Muscle layer of duodenum (tissue), 2 donors: Measurements from ENCODE around the gene VPS35L.

Experiments
- H3K27ac ChIP-seq: one replicate; pipeline ENCODE4 v1.7.0; 2013; ENCODE audit warnings: mild to moderate bottlenecking, low read length
- H3K27me3 ChIP-seq: one replicate; pipeline ENCODE4 v1.7.0; 2013; ENCODE audit warnings: low read depth, mild to moderate bottlenecking, control low read depth, low read length
- H3K36me3 ChIP-seq, 2 donors: one replicate each; pipeline ENCODE4 v1.7.0; 2013; ENCODE audit warnings: low read length in 2 of 2, control low read depth in 1 of 2, mild to moderate bottlenecking in 1 of 2; ENCODE audit not compliant: insufficient read depth in 2 of 2, control insufficient read depth in 1 of 2
- H3K4me1 ChIP-seq, 2 donors: one replicate each; pipeline ENCODE4 v1.7.0; 2013; ENCODE audit warnings: low read length in 2 of 2, mild to moderate bottlenecking in 2 of 2, control low read depth in 1 of 2, moderate library complexity in 1 of 2; ENCODE audit not compliant: insufficient read depth in 2 of 2, control insufficient read depth in 1 of 2
- H3K4me3 ChIP-seq, 2 donors: one replicate each; pipeline ENCODE4 v1.7.0; 2013; ENCODE audit warnings: low read length in 2 of 2, low read depth in 1 of 2, mild to moderate bottlenecking in 1 of 2
- H3K9me3 ChIP-seq, 2 donors: one replicate each; pipeline ENCODE4 v1.7.0; 2013; ENCODE audit warnings: low read length in 2 of 2, control low read depth in 1 of 2, mild to moderate bottlenecking in 1 of 2; ENCODE audit not compliant: control insufficient read depth in 1 of 2
- donor health status: healthy.

The VPS35L gene

GRCh38 chr16:19555186-19555937 lies at the start of gene VPS35L:
VPS35L (plus strand) TSS chr16:19555703; CDS start chr16:19555730, 27 bp downstream.
- Histone ChIP-seq H3K9me3 (no peaks in the 10 kb centered on the region), H3K4me1 (peaks cover 0 to 9% of the 10 kb centered on the region in 2 donors), H3K4me3 (peak within 1 kb of the TSS; percentile 72 to 83), H3K36me3 (peaks cover 0 to 11% of the 10 kb centered on the region in 2 donors), H3K27me3 (no peaks in the 10 kb centered on the region), H3K27ac (peak within 1 kb of the TSS; percentile 95)

DNA sequence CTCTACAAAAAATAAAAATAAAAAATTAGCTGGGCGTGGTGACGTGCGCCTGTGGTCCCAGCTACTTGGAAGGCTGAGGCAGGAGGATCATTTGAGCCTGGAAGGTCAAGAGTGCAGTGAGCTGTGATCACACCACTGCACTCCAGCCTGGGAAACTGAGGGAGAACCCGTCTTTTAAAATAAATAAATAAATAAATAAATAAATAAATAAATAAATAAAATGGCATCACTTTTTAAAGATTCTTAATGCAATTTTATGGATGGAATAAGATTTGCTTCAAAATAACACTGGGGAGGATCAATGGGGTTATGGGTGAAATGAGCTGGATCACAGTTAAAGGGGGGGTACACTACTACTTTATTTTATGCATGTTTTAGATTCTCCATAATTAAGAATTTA lies 48.5 kb upstream of the VPS35L start:
- Histone ChIP-seq H3K27me3 (no peaks in the 10 kb centered on the region), H3K9me3 (no peaks in the 10 kb centered on the region), H3K27ac (no peak overlapping the region), H3K4me3 (no peak overlapping the region), H3K4me1 (no peaks in the 10 kb centered on the region), H3K36me3 (peaks cover 39 to 47% of the 10 kb centered on the region in 2 donors)

DNA sequence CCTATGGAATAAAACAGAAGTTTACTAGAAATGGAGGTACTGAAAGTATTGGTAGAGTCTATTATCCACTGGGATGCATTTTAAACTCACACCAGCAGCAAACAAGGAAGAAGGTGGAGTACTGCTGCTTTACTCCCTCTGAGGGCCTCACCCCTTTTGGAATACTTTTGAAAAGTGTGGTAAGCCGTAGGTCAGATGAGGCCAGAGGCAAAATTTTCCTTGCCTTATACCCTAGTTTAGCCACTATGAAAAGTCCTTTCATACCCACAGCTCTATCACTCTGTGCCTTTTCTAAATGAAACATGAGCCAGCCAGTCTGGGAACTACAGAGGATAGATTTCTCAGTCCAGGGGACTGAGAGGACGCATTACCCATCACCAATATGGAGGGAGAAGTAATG lies 47.6 kb upstream of the VPS35L start:
- no peaks in the 10 kb centered on the region for H3K4me1 ChIP-seq
- peaks cover 33 to 41% of the 10 kb centered on the region in 2 donors for H3K36me3 ChIP-seq
- no peaks in the 10 kb centered on the region for H3K9me3 ChIP-seq

GRCh38 chr16:19512297-19512696 lies 43.2 kb upstream of the VPS35L start:
- Histone ChIP-seq H3K4me3 (no peak overlapping the region), H3K27me3 (no peaks in the 10 kb centered on the region), H3K9me3 (no peaks in the 10 kb centered on the region), H3K4me1 (peaks cover 5 to 6% of the 10 kb centered on the region in 2 donors), H3K27ac (no peak overlapping the region), H3K36me3 (peaks cover 33 to 37% of the 10 kb centered on the region in 2 donors)

More for the DNA sequence above, 47.6 kb upstream of the VPS35L start:
- H3K27me3 ChIP-seq, result no peaks in the 10 kb centered on the region
- H3K4me3 ChIP-seq, result no peak overlapping the region
- H3K27ac ChIP-seq, result no peak overlapping the region

- H3K4me1 ChIP-seq, result peaks cover 5 to 6% of the 10 kb centered on the region in 2 donors
- peak overlapping the region; percentile 28 for H3K27ac ChIP-seq
- no peaks in the 10 kb centered on the region for H3K27me3 ChIP-seq
- peaks cover 28 to 30% of the 10 kb centered on the region in 2 donors for H3K36me3 ChIP-seq
- no peaks in the 10 kb centered on the region for H3K9me3 ChIP-seq
- no peak overlapping the region for H3K4me3 ChIP-seq
These were observed 42.0 kb upstream of the VPS35L start for GRCh38 chr16:19513377-19514053.

DNA sequence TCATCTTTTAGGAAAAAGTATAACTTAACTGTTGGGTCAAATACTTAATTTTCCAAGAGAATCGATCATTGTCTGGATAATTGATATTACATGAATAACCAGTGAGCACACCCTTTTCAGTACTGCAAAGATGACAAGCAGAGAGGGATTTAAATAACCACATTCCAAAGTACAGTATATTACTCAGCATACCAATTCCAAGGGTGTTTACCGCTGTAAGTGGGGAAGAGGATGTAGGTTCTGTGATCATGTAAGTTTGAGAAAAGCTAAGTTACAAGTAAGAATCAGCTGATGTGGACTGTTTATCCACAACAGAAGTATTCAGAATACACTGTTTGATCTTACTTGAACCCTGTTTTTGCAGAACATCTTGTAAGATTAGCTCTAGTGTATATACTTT lies 39.7 kb upstream of the VPS35L start:
- H3K27ac ChIP-seq, result peak overlapping the region; percentile 35
- peaks cover 16 to 20% of the 10 kb centered on the region in 2 donors for H3K36me3 ChIP-seq
- peaks cover 5 to 15% of the 10 kb centered on the region in 2 donors for H3K4me1 ChIP-seq
- H3K27me3 ChIP-seq, result no peaks in the 10 kb centered on the region
- no peak overlapping the region for H3K4me3 ChIP-seq
- no peaks in the 10 kb centered on the region for H3K9me3 ChIP-seq

GRCh38 chr16:19517424-19518089 lies 37.9 kb upstream of the VPS35L start:
- Histone ChIP-seq H3K27me3 (no peaks in the 10 kb centered on the region), H3K36me3 (peaks cover 16 to 17% of the 10 kb centered on the region in 2 donors), H3K4me3 (no peak overlapping the region), H3K27ac (no peak overlapping the region), H3K9me3 (no peaks in the 10 kb centered on the region), H3K4me1 (peaks cover 5 to 25% of the 10 kb centered on the region in 2 donors)

- no peak overlapping the region for H3K4me3 ChIP-seq
- H3K27me3 ChIP-seq, result no peaks in the 10 kb centered on the region
- peaks cover 5 to 26% of the 10 kb centered on the region in 2 donors for H3K4me1 ChIP-seq
- no peak overlapping the region for H3K27ac ChIP-seq
- H3K9me3 ChIP-seq, result no peaks in the 10 kb centered on the region
- peaks cover 16 to 17% of the 10 kb centered on the region in 2 donors for H3K36me3 ChIP-seq
These were observed 37.1 kb upstream of the VPS35L start for GRCh38 chr16:19518388-19518787.

DNA sequence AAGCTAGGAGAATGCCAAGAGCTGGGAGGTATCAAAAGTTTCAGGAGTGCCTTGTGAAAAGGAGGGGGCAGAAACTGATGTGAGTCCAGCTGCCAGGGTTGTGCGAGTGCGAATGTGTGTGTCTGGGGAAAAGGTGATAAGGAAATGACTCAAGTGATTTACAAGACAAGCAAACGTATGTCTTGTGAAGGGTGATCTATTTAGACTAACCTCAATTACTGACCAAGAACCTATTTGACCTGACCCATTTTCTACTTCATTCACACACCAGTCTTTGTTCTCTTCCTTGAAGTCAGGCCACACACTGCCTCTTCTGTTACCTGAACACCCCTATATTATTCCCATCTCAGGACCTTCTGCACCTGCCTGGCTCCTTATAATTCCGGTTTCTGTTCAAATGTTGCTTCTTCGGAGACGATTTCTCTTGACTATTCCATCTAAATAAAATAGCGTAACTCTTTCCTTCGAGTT lies 34.6 kb upstream of the VPS35L start:
- Histone ChIP-seq H3K36me3 (peaks cover 9 to 12% of the 10 kb centered on the region in 2 donors), H3K27ac (peak overlapping the region; percentile 90), H3K4me1 (peaks cover 0 to 32% of the 10 kb centered on the region in 2 donors), H3K4me3 (peak overlapping the region; percentile 85 to 95), H3K9me3 (no peaks in the 10 kb centered on the region), H3K27me3 (no peaks in the 10 kb centered on the region)

- Histone ChIP-seq H3K27ac (peak within 1 kb of the TSS; percentile 90), H3K27me3 (no peaks in the 10 kb centered on the region), H3K9me3 (no peaks in the 10 kb centered on the region), H3K4me3 (peak within 1 kb of the TSS; percentile 85 to 95), H3K4me1 (peaks cover 0 to 32% of the 10 kb centered on the region in 2 donors), H3K36me3 (peaks cover 1 to 4% of the 10 kb centered on the region in 2 donors)
These were observed 33.8 kb upstream of the VPS35L start, which contains the start of gene GDE1 for GRCh38 chr16:19521471-19522396. GDE1 (minus strand) TSS chr16:19522098; CDS start chr16:19521964, 134 bp downstream.
